DOHH2 (cell line): ENCODE results near the gene TRAF2.

ENCODE experiments used
- H3F3A ChIP-seq: fragments of 200-600 bp; sonication (generic), shearing (Covaris generic); 2 replicates; pipeline ENCODE4 v1.6.0; 2016; ENCODE audit warnings: antibody characterized with exemption, mild to moderate bottlenecking; ENCODE audit not compliant: control insufficient read depth, insufficient read depth
- H3K27ac ChIP-seq: fragments of 200-600 bp; sonication (generic); 2 replicates; pipeline ENCODE4 v1.5.1; 2014; ENCODE audit warnings: low read depth, mild to moderate bottlenecking, low read length, moderate library complexity
- H3K27me3 ChIP-seq: fragments of 200-600 bp; sonication (generic); 2 replicates; pipeline ENCODE4 v1.6.1; 2014; ENCODE audit warnings: mild to moderate bottlenecking, low read length, mixed read lengths; ENCODE audit not compliant: control insufficient read depth
- H3K36me3 ChIP-seq: fragments of 200-600 bp; sonication (generic); 2 replicates; pipeline ENCODE4 v1.6.1; 2014; ENCODE audit warnings: mild to moderate bottlenecking, low read length, moderate library complexity, mixed read lengths; ENCODE audit not compliant: control insufficient read depth
- H3K4me1 ChIP-seq: fragments of 200-600 bp; sonication (generic); 2 replicates; pipeline ENCODE4 v1.6.1; 2014; ENCODE audit warnings: mild to moderate bottlenecking, low read length, mixed read lengths; ENCODE audit not compliant: control insufficient read depth
- H3K4me2 ChIP-seq: fragments of 200-600 bp; sonication (generic); 2 replicates; pipeline ENCODE4 v1.6.0; 2014; ENCODE audit warnings: mild to moderate bottlenecking, low read length, moderate library complexity
- H3K4me3 ChIP-seq: fragments of 200-600 bp; sonication (generic); 2 replicates; pipeline ENCODE4 v1.5.1; 2014; ENCODE audit warnings: mild to moderate bottlenecking, low read length, mixed read lengths
- H3K79me2 ChIP-seq: fragments of 200-600 bp; sonication (generic); 2 replicates; pipeline ENCODE4 v1.6.1; 2014; ENCODE audit warnings: mild to moderate bottlenecking, low read length, mixed read lengths; ENCODE audit not compliant: control insufficient read depth
- H3K9me2 ChIP-seq: fragments of 200-600 bp; sonication (generic); replicated peaks from 2 replicates; pipeline ENCODE4 v1.6.1; 2014; ENCODE audit warnings: mild to moderate bottlenecking, low read length, mixed read lengths; ENCODE audit not compliant: control insufficient read depth
- H3K9me3 ChIP-seq: fragments of 200-600 bp; sonication (generic); 2 replicates; pipeline ENCODE4 v1.6.1; 2014; ENCODE audit warnings: antibody characterized with exemption, low read length, mixed read lengths; ENCODE audit not compliant: control insufficient read depth, insufficient read depth
- H4K20me1 ChIP-seq: fragments of 200-600 bp; sonication (generic); 2 replicates; pipeline ENCODE4 v1.6.0; 2014; ENCODE audit warnings: low read depth, mild to moderate bottlenecking, antibody characterized with exemption, low read length, moderate library complexity; ENCODE audit not compliant: control insufficient read depth, insufficient read depth
- CTCF ChIP-seq: fragments of 200-600 bp; sonication (generic); IDR thresholded peaks from one replicate; pipeline ENCODE4 v1.5.1; 2014; ENCODE audit warnings: antibody characterized with exemption, mild to moderate bottlenecking, low read depth, low read length; ENCODE audit not compliant: poor library complexity, severe bottlenecking
- EZH2phosphoT487 ChIP-seq: fragments of 200-600 bp; sonication (generic); IDR thresholded peaks from 2 replicates; pipeline ENCODE4 v1.6.1; 2017; ENCODE audit warnings: borderline replicate concordance, mild to moderate bottlenecking, antibody characterized with exemption, low read length, moderate library complexity, mixed read lengths

TRAF2 gene

GRCh38 chr9:136861874-136862457, 24.4 kb upstream of the TRAF2 start:
- Histone ChIP-seq H3K4me3 (no peak overlapping the region), H3F3A (no peaks in the 10 kb centered on the region), H3K36me3 (peaks cover 34% of the 10 kb centered on the region), H3K4me1 (peaks cover 12% of the 10 kb centered on the region), H3K4me2 (no peak overlapping the region), H4K20me1 (no peaks in the 10 kb centered on the region), H3K9me2 (no peaks in the 10 kb centered on the region), H3K27me3 (no peaks in the 10 kb centered on the region), H3K27ac (no peak overlapping the region), H3K9me3 (no peaks in the 10 kb centered on the region), H3K79me2 (peaks cover 20% of the 10 kb centered on the region)
- no peak for TF ChIP-seq CTCF
- TF ChIP-seq EZH2phosphoT487, result no peak

- H4K20me1 ChIP-seq, result no peaks in the 10 kb centered on the region
- H3F3A ChIP-seq, result no peaks in the 10 kb centered on the region
- no peaks in the 10 kb centered on the region for H3K9me2 ChIP-seq
- peaks cover 15% of the 10 kb centered on the region for H3K4me1 ChIP-seq
- H3K79me2 ChIP-seq, result peaks cover 24% of the 10 kb centered on the region
- no peaks in the 10 kb centered on the region for H3K27me3 ChIP-seq
- H3K4me3 ChIP-seq, result no peak overlapping the region
- H3K36me3 ChIP-seq, result peaks cover 34% of the 10 kb centered on the region
- H3K4me2 ChIP-seq, result no peak overlapping the region
- no peaks in the 10 kb centered on the region for H3K9me3 ChIP-seq
- TF ChIP-seq CTCF (no peak), EZH2phosphoT487 (no peak)
- no peak overlapping the region for H3K27ac ChIP-seq
Measured at GRCh38 chr9:136862849-136863622, 23.3 kb upstream of the TRAF2 start.

GRCh38 chr9:136863623-136864273, 22.6 kb upstream of the TRAF2 start:
- Histone ChIP-seq H3K27me3 (no peaks in the 10 kb centered on the region), H3K36me3 (peaks cover 34% of the 10 kb centered on the region), H3K4me2 (no peak overlapping the region), H3K79me2 (peaks cover 24% of the 10 kb centered on the region), H3K4me1 (peaks cover 15% of the 10 kb centered on the region), H3K4me3 (no peak overlapping the region), H4K20me1 (no peaks in the 10 kb centered on the region), H3K27ac (no peak overlapping the region), H3K9me2 (no peaks in the 10 kb centered on the region), H3F3A (no peaks in the 10 kb centered on the region; the same call in 1 of the 2 replicates), H3K9me3 (no peaks in the 10 kb centered on the region)
- TF ChIP-seq EZH2phosphoT487 (no peak), CTCF (no peak)
